Measurements from ENCODE around the gene PKP4. TPM values are rescaled to one million over a fixed set of nuclear protein-coding genes. Genes with fewer than 3 reads are reported as not detected.

Gene PKP4
- total and polyA plus RNA-seq, 12 donors = 17.9 to 59.0 (median 45.2) TPM

- Histone ChIP-seq H3K36me3 (peaks cover 0 to 14% (median 0%) of the 10 kb centered on the region in 9 donors), H3K9me3 (peaks cover 0 to 17% (median 0%) of the 10 kb centered on the region in 11 donors), H3K4me1 (peaks cover 0 to 15% (median 4%) of the 10 kb centered on the region in 9 donors), H3K27ac (no peak overlapping the region), H3K4me3 (no peak overlapping the region), H3K27me3 (no peaks in the 10 kb centered on the region)
- WGBS, 2 donors = 51 to 55% methylated on average over 2 of the region's 2 CpGs
- TF ChIP-seq CTCF (IDR thresholded peaks at IDR 0.05) = no peak
- ATAC-seq = no peak
- intact Hi-C loops (cut with DNase I) = loop anchor here in 1 of 10 donors (10.0 kb wide), 1 partner anchor 70 kb away; no protein-coding TSS in a partner anchor
- DNase-seq = no peak
Observed at GRCh38 chr2:158575051-158575635, 118.4 kb downstream of the PKP4 start.

DNA sequence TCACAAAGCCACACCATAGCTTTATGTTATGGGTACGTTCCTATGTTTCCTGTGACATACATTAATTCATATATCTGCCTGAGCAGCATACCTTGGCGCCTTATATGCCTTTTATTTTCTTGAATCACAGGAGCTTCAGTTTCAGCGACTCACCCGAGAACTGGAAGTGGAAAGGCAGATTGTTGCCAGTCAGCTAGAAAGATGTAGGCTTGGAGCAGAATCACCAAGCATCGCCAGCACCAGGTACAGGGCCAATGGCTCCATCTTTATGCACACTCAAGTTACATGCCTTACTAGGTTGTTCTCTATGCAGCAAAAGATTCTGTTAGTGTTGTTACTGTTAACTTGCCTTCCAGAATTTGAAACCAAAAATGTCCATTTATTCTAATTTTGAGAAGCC lies 120.4 kb downstream of the PKP4 start:
- peaks cover 0 to 15% (median 4%) of the 10 kb centered on the region in 9 donors for H3K4me1 ChIP-seq
- H3K4me3 ChIP-seq = no peak overlapping the region
- no peaks in the 10 kb centered on the region for H3K27me3 ChIP-seq
- 97 to 98% methylated on average over 5 of the region's 5 CpGs for WGBS, 2 donors
- peaks cover 0 to 5% (median 0%) of the 10 kb centered on the region in 11 donors for H3K9me3 ChIP-seq
- no peak for ATAC-seq
- DNase-seq = no peak
- H3K27ac ChIP-seq = no peak overlapping the region
- TF ChIP-seq CTCF (IDR thresholded peaks at IDR 0.05) = no peak
- peaks cover 0 to 24% (median 0%) of the 10 kb centered on the region in 9 donors for H3K36me3 ChIP-seq
- intact Hi-C loops (cut with DNase I) = loop anchor here in 1 of 10 donors (10.0 kb wide), 1 partner anchor 72 kb away; no protein-coding TSS in a partner anchor

DNA sequence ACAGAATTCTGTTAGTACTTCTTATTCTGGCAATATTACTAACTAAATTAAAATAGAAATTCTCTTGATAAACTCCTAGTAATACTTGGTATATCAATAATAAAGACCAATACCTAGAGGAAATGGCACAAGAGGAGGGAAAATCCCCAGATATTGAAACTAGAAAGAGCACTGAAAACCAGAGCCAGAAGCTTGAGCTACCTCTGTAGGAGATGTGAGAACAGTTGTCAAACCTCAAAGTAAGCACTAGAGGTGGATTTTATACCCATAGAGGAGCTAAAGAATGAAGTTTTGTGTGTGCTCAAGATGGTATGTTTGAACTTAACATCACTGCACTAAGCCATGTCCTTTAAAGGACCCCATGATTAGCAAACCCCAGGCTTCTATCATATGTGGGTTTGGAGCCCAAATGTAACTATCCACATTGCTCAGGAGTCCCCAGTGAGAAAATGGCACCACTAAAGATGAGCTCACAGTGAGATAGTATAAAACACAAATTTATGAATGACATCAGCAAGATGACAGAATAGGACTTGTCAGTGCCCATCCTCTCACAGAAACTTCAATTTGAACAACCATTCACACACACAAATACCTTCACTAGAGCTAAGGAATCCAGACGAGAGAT lies 122.1 kb downstream of the PKP4 start:
- WGBS, 2 donors = 92 to 100% methylated on average over 1 of the region's 1 CpG
- Histone ChIP-seq H3K4me3 (no peak overlapping the region), H3K27me3 (no peaks in the 10 kb centered on the region), H3K27ac (no peak overlapping the region), H3K36me3 (peaks cover 0 to 26% (median 0%) of the 10 kb centered on the region in 9 donors), H3K9me3 (no peaks in the 10 kb centered on the region), H3K4me1 (peaks cover 0 to 12% (median 4%) of the 10 kb centered on the region in 9 donors)
- TF ChIP-seq CTCF (IDR thresholded peaks at IDR 0.05) = no peak
- intact Hi-C loops (cut with DNase I) = loop anchor here in 1 of 10 donors (10.0 kb wide), 1 partner anchor 74 kb away; no protein-coding TSS in a partner anchor
- no peak for ATAC-seq
- no peak for DNase-seq

- Histone ChIP-seq H3K9me3 (no peaks in the 10 kb centered on the region), H3K27ac (no peak overlapping the region), H3K36me3 (peaks cover 0 to 26% (median 0%) of the 10 kb centered on the region in 9 donors), H3K27me3 (no peaks in the 10 kb centered on the region), H3K4me3 (no peak overlapping the region), H3K4me1 (peaks cover 0 to 11% (median 3%) of the 10 kb centered on the region in 9 donors)
- TF ChIP-seq CTCF (IDR thresholded peaks at IDR 0.05) = no peak
- intact Hi-C loops (cut with DNase I) = loop anchor here in 1 of 10 donors (10.0 kb wide), 1 partner anchor 75 kb away; no protein-coding TSS in a partner anchor
- 87 to 89% methylated on average over 2 of the region's 2 CpGs for WGBS, 2 donors
- no peak for DNase-seq
- ATAC-seq = no peak
Observed at GRCh38 chr2:158579928-158580327, 123.2 kb downstream of the PKP4 start.

Data from heart right ventricle (tissue), 16 donors.